ENCODE data around the gene GNGT2.

Gene GNGT2

GRCh38 chr17:49170216-49170615 lies 40.2 kb downstream of the GNGT2 start:
- no peak for DNase-seq (ENCODE audit: low read depth)

GRCh38 chr17:49168706-49169105 lies 41.7 kb downstream of the GNGT2 start:
- no peak for DNase-seq (ENCODE audit: low read depth)

- no peak for DNase-seq (ENCODE audit: low read depth)
Measured at GRCh38 chr17:49165143-49165542, 45.2 kb downstream of the GNGT2 start.

- DNase-seq (ENCODE audit: low read depth), result no peak
Measured at GRCh38 chr17:49162866-49163265, 47.5 kb downstream of the GNGT2 start.

- DNase-seq (ENCODE audit: low read depth), result no peak
Measured at GRCh38 chr17:49157784-49158183, 52.6 kb downstream of the GNGT2 start.

GRCh38 chr17:49156256-49156655 lies 54.1 kb downstream of the GNGT2 start:
- DNase-seq (ENCODE audit: low read depth), result no peak
